ENCODE measurements around the gene OR2L3. TPM values are rescaled to one million over a fixed set of nuclear protein-coding genes. Genes with fewer than 3 reads are reported as not detected.

The OR2L3 gene, protein sequence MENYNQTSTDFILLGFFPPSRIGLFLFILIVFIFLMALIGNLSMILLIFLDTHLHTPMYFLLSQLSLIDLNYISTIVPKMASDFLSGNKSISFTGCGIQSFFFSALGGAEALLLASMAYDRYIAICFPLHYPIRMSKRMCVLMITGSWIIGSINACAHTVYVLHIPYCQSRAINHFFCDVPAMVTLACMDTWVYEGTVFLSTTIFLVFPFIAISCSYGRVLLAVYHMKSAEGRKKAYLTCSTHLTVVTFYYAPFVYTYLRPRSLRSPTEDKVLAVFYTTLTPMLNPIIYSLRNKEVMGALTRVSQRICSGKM
- not detected in 2 replicates for total RNA-seq

DNA sequence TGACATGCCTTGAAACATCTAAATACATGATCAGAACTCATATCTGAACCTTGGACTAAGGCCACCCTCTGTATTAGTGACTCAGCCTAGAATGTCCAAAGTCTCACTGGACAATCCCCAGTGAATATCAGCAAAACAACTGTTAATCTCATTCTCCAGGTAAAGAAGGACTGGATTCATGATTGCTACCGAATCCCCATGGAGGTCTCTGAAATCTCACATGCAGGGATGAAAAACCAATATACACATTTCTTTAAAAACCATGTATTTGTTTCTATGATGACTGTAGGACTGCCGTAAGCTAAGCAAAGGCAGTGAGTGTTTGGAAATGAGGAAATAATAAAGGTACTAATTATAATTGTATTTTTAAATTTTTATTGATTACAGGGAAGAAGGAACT, at the start of gene OR2L3:
Gene OR2L3, plus strand, starts transcription at position 301 of the 400 bp plus-strand sequence. CDS start 13,846 bp downstream, outside the sequence.

DNA sequence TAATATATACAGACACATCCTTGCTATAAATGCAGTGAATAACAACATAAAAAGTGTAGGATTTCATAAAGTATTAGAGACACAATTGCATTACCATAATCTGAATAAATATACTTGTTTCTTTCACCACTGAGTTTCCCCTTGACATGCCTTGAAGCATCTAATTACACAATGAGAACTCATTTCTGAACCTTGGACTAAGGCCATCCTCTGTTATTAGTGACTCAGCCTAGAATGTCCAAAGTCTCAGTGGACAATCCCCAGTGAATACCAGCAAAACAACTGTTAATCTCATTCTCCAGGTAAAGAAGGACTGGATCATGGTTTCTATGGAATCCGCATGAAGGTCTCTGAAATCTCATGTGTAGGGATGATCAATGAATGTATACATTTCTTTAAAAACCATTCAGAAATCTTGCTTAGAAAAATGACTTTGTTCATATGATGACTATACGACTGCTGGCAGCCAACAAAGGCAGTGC, 33.4 kb upstream of the OR2L3 start, which contains the start of gene OR2L5:
Gene OR2L5, plus strand, starts transcription at position 432 of the 482 bp plus-strand sequence. CDS start 8,288 bp downstream, outside the sequence.

DNA sequence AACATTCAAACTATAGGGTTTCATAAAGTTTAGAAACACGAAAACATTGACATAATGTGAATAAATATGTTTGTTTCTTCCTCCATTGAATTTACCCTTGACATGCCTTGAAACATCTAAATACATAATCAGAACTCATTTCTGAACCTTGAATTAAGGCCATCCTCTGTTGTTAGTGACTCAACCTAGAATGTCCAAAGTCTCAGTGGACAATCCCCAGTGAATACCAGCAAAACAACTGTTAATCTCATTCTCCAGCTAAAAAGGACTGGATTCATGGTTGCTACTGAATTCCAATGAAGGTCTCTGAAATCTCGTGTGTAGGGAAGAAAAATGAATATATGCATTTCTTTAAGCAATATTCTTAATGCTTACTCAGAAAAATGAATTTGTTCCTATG, 16.9 kb upstream of the OR2L3 start, which contains the start of gene OR2L2:
Gene OR2L2, plus strand, starts transcription at position 301 of the 400 bp plus-strand sequence. CDS start 8,198 bp downstream, outside the sequence.

DNA sequence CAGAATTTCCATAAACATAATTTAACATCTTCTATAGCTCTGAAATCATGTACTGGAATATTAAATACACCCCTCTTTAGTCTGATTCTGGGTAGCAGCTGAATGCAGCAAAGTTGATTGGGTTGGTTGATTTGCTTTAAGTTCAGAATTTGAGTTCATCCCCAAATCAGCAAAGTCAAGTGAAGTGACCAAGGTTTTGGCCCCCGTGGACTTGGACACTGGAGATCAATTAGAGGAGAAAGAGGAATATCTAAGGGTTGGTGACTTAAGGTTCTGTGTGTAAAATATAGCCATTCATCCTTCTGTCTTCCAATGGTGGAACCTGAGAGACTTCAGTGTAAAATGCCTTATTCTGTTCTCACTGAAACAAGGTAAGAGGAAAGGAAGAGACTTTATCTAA, 48.2 kb downstream of the OR2L3 start, which contains the start of gene OR2L13:
Gene OR2L13, plus strand, starts transcription at position 301 of the 400 bp plus-strand sequence. CDS start 4,192 bp downstream, outside the sequence.

Other genes with a start within 250 kb of the OR2L3 start
- not detected in 2 replicates for gene OR14A16, start 222.7 kb upstream of the OR2L3 start, total RNA-seq
- gene OR11L1, start 204.9 kb upstream of the OR2L3 start, total RNA-seq = not detected in 2 replicates
- gene TRIM58, start 189.6 kb upstream of the OR2L3 start, total RNA-seq = 0.07 TPM in 1 of 2 replicates, not detected in the other
- gene OR2W3, start 151.2 kb upstream of the OR2L3 start, total RNA-seq = not detected in 2 replicates
- gene OR2T8, start 126.6 kb upstream of the OR2L3 start, total RNA-seq = not detected in 2 replicates
- not detected in 2 replicates for gene OR2AJ1, start 121.9 kb upstream of the OR2L3 start, total RNA-seq
- not detected in 2 replicates for gene OR2L8, start 98.0 kb upstream of the OR2L3 start, total RNA-seq
- gene OR2AK2, start 81.6 kb upstream of the OR2L3 start, total RNA-seq = not detected in 2 replicates
- not detected in 2 replicates for gene OR2L5, start 33.2 kb upstream of the OR2L3 start, total RNA-seq
- not detected in 2 replicates for gene OR2L2, start 16.8 kb upstream of the OR2L3 start, total RNA-seq
- gene OR2L13, start 48.3 kb downstream of the OR2L3 start, total RNA-seq = not detected in 2 replicates
- gene OR2M5, start 98.3 kb downstream of the OR2L3 start, total RNA-seq = not detected in 2 replicates
- gene OR2M2, start 128.0 kb downstream of the OR2L3 start, total RNA-seq = not detected in 2 replicates
- not detected in 2 replicates for gene OR2M3, start 150.4 kb downstream of the OR2L3 start, total RNA-seq
- not detected in 2 replicates for gene OR2M4, start 184.6 kb downstream of the OR2L3 start, total RNA-seq
- not detected in 2 replicates for gene OR2T33, start 231.1 kb downstream of the OR2L3 start, total RNA-seq